GM21528 (cell line): Measurements from ENCODE around the gene NCK2.

Experiments used
- ATAC-seq: cut with Tn5 transposase; IDR thresholded peaks from one replicate; pipeline ENCODE4 v1.9.1; 2021; ENCODE audit warnings: mild to moderate bottlenecking, moderate library complexity; ENCODE audit not compliant: unreplicated experiment, low FRiP score

The NCK2 gene

DNA sequence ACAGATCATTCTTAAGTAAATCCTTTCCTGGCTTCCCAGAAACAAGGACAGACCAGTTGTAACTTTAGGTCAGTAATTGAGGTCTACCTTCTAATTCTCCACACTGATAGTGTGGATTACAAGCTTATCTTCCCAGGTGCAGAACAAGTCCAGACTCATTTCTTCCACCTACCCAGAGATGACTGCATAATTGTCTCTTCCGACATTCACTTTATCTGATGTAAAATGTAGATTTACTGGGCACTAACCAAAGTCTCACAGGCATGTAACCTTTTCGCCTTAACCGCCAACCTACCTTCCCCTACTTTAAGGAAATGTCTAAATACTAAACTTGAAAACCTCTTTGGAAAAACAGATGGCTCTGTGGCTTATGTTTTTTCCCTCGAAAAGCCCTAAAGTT, 96.2 kb downstream of the NCK2 start:
- no peak for ATAC-seq

DNA sequence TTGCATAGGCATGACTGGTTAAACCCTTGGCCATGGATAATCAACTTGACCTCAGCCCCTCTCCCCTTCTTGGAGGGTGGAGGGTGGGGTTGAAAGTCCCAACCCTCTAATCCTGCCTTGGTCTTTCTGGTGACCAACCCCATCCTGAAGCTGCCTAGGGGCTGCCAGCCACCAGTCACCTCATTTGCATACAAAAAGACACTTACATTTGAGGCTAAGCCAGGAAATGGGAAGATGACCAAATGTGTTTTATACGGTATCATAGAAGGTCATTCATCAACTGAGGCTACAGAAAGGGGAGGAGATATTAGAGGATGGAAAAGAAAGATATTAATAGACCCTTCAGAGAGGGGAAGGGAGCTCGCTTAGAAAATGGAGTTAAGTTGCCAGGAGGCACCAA, 96.8 kb downstream of the NCK2 start:
- no peak for ATAC-seq

DNA sequence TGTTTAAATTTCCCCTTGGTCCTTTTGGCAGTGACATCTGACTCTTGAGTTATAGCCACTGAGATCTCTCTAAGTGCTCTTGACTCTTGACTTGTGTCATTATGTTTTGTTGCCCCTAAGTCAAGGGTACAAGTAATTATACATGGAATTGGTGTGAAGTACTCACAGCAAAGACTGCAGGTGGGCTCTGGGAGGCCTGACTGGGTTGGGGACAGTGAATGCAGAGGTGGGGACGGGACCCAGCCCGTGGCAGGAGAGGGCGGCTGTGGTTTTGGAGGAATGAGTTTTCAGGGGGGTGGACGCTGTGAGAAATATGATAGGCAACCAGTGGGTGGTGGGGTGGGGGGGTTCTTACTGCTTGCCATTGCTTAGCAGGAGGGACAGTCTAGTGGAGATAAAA, 97.8 kb downstream of the NCK2 start:
- no peak for ATAC-seq

DNA sequence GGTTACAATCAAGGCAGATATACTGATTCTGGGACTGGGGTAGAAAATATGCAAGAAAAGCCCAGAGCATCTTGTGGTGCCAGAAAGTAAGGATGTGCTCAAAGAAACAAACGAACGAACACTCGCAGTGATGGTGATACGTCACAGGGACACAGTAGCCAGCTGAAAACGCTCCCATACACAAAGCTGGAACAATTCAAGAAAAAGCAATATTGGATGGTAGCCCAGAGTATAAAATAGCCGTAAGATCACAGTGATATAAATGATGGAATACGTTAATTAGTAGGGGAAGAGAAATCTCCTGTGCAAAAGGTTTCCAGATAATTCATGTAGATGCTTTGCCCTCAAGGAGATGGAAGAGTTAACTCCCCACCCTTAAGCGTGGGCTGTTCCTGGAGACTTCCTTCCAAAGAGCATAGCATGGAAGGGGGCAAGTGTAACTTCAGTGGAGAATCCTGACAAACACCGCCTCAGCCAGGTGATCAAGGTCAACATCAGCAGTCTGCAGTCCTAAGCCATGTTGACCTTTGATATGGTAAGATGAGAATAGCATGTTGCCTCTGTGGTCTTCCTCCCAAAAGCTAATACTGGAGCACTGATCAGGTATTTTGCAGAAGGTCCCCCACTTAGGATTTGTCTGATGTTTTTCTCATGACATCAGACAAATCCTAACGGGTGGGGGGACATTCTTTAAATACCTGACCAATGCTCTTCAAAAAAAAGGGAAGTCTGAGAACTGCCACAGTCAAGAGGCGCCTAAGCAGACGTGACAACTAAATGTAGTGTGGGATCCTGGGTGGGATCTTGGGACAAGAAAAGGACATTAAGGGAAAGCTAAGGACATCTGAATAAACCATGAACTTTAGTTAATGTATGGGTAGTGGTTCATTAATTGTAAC, 99.0 kb downstream of the NCK2 start:
- ATAC-seq: no peak

DNA sequence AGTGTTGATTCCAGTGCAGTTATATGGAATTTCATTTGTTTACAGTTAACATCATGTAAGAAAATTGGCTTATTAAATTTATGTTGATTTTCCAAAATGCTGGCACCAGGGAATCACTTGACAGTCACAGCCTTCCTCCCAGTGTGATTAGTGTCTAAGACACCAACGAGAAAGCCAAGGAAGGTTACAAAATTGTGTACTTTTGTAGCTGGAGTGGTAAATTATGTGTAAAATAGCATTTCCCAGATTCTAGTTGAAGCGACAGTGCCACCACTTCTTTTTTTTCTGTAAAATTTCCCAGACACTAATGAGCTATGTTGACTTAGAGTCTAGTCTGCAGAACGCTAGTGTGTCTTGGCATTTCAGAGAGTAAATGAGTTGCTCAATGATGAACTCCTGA, 101.3 kb downstream of the NCK2 start:
- no peak for ATAC-seq

DNA sequence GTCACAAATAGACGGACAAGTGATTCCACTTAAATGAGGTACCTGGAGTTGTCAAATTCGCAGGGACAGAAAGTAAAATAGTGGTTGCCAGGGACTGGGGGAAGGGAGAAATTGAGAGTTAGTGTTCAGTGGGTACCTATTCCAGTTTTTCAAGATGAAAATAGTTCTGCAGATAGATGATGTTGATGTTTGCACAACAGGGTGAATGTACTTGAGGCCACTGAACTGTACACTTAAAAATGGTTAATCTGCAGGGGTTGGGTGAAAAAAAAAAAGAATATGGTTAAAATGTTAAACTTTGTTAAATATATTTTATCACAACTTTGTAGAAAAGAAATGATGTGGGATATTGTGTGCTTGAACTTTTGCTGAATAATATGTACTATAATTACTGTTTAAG, 102.3 kb downstream of the NCK2 start:
- no peak for ATAC-seq

DNA sequence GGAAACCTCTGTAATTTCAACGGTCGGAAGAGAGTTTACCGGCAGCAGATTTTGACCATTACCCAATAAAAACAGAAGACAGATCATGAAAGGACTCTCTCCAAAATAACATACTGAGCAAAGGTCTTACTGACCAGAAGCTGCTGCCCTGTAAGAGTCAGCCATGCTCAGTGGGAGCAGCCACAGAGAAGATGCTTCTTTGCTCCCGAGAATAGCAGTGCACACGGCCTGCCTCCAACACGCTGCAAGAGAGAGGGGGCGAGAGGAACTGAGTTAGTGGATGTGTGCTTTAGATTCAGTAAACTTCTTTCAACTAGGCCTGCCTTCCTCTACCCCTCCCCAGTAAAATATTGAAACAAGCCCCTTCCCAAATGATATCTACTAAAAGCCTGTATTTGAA, 103.7 kb downstream of the NCK2 start:
- ATAC-seq: no peak

DNA sequence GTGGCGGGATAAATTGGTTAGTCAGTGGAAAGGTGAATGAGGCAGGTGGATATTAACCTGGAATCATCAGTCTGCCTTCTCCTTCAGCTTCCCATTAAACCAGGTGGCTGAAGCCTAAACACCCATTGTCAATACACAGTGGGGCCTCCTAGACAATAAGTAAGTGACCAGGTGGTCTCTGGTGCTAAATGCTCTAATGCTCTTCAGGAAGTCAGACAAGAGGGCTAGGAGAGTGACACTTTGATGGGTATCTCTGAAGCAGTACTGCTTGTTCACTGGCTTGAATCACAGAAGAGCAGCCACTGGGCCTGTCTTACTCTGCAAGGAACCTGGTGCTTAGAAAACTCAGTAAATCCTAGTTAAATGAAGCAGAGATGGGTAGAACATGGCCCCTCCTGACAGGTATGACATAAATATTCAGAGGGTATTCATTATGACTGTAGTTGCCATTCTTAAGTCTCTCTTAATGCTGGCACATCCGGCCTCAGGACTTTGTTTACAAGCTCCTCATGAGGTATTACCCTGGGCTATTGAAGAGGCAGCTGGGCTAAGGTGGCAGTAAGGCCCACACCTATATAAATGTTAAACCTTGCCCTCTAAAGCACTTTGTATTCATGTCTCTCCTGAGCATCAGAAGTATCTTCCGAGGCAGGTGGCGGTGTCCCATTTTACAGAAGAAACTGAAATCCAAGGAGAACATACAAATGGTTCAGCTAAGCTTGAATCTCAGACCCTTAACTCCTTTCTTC, 104.9 kb downstream of the NCK2 start:
- ATAC-seq: no peak

DNA sequence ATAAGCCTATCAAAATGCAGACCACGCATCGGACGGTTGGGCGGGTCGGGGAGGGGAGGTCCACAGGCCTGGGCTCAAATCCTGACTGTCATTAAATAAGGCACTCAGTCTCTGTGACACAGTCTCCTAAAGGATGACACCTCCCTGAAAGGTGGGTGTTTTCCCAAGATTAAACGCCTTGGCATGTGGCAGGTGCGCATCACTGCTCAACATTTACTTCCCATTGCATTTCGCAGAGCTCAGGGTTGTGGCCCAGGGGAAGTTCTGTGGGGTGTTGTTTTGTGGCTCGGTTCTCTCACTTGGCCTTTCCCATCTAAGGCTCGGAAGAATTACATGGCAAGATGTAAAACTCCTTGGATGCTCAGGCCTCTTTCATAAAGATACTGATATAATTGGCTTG, 107.4 kb downstream of the NCK2 start:
- ATAC-seq: no peak

DNA sequence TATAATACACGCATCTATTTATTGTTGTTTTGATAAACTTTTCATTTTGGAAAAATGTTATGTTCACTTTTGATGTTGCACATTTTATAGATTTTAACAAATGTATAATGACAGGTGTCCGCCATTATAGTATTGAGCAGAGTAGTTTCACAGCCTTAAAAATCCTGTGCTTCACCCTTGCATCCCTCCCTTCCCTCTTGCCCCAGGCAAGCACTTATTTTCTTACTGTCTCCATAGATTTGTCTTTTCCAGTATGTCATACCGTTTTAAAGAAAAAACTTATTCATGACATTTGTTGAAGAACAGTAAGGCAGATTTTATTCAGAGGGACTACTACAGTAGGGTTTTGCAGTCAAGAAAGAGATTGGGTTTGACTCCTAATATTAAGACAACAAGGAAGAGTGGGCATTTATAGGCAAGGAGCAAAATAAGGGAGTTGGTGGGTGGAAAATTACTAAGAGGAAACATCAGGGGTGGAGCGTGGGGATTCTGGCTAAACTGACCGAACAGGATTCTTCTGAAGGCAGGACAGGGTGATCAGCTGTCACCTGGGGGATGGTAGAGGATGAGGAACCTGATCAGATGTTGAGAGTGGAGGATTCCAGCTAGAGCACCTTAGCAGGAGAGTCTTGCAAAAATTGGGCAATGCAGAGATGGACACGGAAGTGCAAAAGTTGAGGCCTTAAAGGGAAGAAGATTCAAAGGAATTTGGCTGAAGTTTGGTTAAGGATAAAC, 108.8 kb downstream of the NCK2 start:
- no peak for ATAC-seq

DNA sequence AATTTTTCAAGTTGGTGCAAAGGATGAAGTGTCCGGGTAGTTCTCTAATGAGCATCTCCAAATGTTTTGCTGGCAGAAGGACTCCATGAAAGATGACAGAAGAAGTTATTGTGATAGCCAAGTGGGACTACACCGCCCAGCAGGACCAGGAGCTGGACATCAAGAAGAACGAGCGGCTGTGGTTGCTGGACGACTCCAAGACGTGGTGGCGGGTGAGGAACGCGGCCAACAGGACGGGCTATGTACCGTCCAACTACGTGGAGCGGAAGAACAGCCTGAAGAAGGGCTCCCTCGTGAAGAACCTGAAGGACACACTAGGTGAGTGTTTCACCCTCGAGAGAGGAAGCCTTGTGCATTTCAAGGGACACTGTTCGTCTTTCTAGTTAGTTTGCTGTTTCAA, 110.3 kb downstream of the NCK2 start:
- no peak for ATAC-seq

DNA sequence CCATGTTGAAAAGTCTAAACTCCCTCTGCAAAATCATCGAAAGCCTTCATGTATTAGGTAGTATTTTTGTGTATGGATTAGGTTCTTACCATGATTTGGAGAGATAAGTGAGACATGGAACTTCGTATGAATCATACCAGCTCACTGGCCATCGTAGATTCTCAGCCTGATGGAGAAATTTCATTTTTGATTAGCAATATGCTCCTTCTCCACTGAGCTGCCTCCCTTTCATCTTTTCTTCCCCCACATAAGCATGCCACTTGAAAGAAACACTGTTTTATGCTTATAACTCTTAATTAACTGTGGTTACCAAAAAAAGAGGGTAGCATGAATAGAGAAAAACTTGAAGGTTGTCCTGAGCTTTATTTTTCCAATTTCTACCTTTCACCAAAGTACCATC, 111.9 kb downstream of the NCK2 start:
- no peak for ATAC-seq

DNA sequence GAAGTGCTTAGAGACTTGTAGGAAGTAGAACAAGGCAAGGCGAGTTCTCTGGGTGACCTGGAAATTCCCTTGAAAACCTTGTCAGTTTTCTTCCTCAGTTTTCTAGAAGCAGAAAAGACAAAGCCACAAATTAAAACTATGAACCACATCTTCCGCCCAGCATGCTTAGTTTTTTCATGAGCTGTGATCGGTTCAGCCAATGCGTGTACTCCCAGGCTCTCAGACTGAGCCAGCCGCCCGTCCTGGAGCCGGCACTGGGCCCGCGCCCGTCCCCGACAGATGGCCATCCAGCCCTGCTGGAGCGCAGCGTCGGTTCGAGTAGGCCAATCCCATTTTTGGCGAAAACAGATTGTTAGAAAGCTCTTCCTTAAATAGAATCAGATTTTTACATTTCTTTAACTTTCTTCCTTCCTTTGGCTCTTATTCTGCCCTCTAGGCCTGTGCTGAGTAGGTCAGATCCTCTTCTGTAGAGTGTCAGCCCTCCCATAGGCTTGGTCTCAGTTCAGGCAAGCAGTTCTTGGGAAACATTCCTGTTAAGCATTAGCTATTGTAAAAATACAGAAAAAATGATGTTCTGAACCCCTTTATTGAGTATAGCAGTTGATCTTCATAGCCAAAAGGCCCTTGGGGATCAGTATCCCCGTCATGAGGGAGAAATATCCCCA, 112.5 kb downstream of the NCK2 start:
- ATAC-seq: no peak

DNA sequence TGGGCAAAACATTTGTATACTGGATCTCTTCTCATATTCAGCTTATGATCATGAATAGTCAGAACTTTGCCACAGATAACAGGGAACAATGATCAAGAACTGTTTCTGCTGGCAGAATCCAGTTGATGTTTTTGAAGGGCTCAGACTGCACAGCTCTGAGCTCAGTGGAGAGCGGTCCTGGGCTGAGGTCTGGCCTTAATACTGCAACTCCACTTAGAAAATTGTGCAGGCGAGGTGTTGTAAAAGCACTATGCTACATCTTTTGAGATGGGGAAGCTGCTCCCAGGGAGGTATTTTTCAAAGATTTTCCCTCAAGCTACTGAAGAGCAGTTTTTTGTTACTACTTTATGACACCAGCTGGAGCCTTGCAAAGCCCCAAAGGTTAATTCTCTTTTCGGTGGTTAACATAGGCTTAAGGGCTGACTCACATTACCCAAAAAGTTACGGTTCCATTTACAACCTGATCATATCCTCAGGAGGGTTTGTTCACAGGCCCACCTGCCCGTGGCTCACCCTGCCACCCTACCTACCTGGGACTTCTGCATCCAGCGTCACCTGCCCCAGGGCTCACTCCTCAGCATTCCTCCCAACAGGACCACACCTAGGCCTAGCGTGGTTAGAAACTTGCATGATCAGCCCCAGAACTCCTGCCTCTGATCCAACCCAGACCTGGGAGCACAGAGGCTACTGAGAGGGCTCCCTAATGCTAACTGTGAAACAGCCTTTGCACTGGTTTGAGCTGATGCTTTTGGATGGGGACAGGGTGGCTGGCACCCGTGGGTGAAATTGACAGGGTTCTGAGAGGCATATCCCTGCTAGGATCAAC, 114.4 kb downstream of the NCK2 start:
- no peak for ATAC-seq

DNA sequence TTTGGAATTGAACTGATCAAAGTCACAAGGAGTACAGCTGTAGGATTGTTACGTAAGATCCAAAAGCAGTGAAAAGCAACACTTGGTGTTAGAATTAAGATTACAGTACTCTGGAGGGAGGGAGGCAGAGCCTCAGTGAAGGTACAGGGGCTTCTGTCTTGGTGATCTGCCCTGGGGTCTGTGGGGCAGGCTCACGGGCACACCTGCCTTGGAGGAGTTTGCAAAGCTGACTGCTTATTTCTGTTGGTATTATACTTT, 114.9 kb downstream of the NCK2 start:
- ATAC-seq: no peak

DNA sequence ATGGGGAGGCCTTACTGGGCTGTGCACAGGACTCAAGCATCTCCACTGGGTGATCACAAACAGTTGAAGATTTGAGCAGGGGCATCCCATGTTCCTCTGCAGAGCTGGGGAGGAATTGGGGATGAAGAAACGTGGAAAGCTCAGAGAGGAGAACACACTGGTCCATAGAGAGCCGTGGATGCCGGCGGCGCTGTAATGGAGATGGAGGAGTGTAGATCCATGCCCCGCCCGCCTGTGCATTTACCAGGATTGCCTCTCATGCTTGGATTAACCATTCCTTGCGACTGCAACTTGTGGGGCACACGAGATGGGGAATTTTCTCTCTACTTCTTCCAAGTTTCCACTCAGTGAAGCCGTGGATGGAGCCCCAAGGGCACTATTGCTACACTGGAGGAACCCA, 115.9 kb downstream of the NCK2 start:
- ATAC-seq: no peak

DNA sequence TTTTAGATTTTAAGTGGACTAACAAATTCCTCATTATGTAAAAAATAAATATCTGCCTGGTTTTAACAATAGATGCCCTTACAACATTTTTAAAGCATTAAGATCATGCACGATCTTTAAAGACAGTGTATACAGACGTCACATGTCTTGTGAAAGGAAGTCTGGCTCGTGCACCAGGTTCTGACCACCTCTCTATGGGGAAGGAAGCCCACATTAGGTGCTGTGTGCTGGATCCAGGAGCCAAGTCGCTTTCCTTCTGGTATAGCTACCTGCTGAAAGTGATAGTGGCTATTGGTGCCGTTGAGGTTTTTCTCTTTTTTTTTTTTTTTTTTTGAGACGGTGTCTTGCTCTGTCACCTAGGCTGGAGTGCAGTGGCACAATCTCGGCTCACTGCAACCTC, 116.5 kb downstream of the NCK2 start:
- ATAC-seq: no peak

DNA sequence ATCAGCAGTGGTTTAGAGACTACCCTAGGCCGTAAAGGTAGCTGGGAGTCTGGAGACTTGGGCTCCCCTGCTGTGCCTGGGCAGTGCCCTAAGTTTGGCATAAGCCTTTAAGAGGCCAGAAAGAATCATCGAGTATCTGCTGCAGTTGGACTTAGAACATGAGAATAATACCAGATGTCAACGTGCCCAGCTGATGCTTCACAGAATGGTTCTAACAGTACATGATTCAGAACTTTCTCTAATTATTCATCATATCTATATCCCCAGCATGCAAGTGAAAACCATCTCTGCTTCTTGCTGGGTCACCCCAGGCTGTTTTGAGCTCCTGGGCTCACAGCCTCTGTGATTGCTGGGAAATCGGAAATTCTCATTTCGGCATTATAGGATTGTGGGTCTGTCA, 118.1 kb downstream of the NCK2 start:
- no peak for ATAC-seq

DNA sequence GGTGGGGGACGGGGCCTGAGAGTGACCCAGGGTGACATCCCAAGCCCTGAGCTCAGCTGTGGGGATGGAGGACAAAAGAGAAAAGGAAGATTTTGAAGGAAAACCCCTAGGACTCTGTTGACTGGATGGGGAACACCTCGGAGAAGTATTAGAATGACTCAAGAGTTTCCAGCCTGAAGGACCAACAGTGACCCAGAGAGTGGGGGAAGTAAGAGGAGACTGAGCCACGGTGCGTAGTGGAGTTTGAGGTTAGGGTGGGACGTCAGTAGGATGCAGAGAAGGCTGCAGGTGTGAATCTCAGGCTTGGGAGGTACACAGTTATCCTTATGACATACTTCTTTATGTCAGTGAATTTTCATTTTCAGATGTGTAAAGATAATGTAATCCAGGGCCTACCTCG, 119.5 kb downstream of the NCK2 start:
- ATAC-seq: no peak

DNA sequence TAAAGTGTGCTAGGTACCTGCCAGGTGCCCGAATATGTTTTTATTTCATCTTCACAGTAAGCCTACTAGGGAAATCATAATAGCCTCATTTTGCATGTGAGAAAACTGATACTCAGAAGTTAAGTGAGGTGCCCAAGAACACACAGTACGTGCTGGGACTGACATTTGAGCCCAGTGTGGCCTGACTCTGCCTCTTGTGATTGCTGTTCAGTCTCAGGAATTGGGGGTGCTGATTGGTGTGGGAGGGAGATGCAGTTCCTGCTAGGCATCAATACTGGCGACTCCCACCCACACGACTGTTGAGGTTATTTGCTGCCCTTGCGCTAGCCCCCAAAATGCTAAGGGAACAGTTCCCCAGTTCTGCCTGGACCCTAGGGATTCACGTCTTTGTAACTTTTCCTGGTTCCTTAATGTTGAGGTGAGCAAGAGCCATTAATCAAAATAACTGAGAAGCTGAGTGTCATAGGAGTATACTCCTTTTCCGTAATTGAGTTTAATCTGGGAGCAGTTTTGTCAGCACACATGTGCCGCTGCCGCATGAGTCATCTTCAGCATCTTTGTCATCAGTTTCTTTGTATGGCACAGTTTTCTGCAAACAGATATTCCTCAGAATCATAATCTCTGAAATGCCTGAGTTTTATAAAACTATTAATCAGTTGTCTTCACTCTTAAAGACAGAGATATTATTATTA, 120.7 kb downstream of the NCK2 start:
- no peak for ATAC-seq
